HG03039 (cell line): ENCODE results near the gene NHS.

Experiments used
- ATAC-seq: cut with Tn5 transposase; IDR thresholded peaks from one replicate; pipeline ENCODE4 v1.9.1; 2021; ENCODE audit warnings: mild to moderate bottlenecking, moderate library complexity; ENCODE audit not compliant: unreplicated experiment

The NHS gene

DNA sequence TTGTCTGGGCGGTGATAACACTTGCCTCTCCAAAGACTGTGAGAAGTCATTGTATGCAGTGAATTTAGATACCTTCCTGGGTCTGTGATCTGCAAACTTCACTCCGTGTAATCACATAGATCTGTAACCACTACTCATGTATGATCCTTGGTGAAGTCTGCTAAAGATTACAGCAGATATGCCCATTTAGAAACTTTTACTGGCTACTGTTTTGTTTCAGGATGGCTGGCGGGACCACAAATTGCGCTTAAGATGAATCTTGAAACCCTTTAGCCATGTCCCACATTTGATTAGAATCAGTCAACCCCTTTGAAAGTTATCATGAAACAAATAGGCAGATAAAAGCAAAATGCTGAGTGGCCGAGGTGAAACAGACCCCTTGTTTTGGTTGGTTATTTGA, 235.8 kb downstream of the NHS start:
- no peak for ATAC-seq

DNA sequence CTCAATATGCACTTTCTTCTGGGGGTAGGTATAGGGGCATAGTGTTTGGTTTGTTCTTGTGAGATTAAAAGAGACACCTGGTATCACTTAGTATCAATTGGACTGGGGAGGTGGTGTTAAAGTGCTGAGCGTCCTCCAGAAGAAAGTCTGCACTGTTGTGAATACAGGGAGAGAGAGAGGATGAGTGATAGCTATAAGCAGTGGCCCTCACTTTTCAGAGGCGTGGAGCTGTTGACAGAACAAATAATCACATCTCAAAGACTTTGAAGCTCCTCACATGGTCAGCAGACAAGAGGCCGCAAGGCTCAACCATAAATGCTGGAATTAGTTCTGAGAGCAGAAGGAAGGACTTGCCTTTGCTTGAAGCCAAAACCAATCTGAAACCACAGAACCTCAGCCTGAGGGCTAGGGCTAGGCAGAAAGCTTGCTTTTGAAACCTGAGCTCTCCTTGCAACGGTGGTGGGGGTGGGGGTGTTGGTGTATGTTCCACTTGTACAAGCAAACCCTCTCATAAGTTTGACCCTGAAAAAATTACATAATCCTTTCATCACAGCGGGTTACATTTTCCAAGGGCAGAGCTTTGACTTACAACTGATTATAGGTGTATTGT, 239.1 kb downstream of the NHS start:
- ATAC-seq: no peak

DNA sequence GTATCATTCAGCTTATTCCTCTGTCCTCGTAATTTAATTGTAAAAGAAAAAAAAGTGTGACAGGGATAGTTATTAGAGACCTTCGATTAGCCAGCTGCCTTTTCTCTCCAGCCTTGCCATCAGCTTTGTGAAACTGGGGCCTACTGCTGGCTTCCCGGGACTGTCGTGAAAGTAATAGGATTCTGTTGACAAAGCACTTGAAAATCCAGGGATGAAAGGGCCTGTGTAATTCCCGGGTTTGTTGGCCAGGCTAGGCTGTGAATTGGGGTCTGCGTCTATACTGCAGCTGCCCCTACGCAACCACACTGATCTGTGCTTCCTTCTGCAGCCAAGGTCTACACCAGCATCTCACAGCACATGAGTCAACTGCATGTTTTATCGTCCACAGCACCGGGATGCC, 241.9 kb downstream of the NHS start:
- no peak for ATAC-seq

DNA sequence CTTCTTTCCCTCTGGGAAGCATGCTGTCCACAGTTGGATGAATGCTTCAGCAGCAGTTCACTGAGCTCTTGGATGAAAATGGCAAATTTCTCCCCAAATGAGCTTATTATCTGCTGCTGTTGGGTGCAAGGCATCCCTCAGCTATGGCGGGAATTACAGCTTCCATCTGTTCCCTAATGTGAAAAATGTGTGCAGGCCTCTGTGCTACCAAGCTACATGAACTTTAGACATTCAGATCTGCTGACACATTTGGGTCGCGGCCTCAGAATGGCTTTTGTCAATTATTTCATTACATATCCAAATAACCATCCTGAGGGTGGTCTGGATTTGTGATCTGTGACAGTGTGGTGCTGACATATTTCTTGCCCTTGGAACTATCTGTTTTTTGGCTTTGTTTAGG, 242.8 kb downstream of the NHS start:
- ATAC-seq: no peak

DNA sequence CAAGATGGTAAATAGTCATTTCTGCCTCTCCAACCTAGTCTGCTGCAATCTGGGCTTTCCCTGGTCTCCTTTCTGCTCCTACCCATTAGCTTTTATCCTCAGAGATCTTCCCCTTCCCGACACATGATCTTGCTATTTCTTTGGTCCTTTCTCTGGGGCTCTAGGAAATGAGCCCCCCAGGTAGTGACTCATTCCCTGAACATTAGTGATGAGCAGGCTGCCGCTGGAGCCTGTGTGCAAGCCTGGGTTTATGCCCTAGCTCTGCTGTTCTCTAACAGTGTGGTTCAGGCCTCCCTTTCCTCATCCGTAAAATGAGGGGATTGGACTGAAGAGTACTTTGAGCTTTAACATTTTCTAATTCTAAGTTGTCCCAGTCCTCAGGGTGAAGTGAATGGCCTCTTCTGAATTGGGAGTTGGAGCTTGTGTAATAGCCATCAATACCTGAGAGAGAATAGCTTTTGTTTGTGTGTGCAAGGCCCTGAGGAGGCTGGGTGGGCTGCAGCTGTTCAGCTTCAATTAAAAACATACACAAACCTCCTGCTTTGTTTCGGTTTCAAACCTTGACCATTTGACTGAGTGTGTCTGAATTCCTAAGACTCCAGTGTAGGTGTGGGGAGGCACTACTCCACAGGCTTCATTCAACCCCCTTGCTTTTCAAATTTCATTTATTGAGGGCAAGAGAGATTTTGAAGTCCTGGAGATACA, 246.7 kb downstream of the NHS start:
- ATAC-seq: no peak

DNA sequence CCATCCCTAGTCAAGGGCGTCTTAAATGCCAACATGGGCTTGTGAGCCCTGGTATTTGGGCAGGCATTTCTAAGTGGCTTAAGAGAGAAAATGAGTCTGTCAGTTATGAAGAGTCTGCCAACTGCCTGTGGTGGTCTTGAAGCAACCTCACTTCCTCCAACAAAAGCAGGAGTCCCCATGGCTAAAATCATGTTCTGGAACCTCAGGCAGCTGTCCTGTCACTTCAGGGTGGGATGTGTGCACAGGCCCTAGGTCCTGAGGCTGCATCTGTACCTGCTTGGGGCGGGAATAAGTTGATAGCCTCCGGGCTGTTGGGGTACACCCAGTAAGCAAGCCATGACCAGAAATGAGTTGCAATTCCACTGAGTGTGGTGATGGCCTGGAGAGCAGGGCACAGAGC, 247.3 kb downstream of the NHS start:
- ATAC-seq: no peak

DNA sequence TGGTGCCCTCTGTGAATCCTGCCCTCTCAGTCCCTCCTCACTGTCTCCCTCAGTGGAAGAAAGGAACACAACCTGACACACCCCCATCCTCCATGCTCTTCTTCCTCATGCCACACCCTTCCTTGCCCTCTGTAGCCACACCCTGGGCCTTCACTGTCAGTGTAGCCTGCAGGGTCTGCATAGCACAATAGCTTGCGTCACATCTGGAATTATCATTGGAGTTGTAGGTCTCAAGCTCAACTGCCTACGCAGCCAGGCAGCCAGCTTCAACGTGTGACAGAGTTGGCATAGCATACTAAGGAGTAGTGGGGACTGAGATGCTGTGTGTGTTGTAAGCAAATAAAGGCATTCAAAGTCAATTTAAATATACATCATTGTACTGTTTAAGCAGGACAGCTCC, 248.8 kb downstream of the NHS start:
- no peak for ATAC-seq

DNA sequence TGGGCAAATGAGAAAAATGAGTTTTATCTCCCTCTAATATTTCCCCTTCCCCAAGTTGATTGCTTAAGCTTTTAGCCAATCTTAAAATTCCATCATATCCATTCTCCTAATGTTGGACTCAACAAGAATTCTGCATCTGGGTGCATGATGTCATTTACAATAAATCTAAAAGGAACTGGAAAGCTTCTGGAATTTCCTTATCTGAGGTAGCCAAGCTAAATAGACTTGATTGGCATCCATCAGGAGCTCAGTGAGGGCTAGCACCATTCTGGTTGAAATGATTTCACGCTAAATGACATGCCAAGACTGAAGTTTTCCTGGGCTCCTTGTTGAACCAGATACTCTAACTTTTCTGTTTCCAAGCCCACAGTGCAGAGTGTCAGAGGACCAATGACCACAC, 252.0 kb downstream of the NHS start:
- no peak for ATAC-seq

DNA sequence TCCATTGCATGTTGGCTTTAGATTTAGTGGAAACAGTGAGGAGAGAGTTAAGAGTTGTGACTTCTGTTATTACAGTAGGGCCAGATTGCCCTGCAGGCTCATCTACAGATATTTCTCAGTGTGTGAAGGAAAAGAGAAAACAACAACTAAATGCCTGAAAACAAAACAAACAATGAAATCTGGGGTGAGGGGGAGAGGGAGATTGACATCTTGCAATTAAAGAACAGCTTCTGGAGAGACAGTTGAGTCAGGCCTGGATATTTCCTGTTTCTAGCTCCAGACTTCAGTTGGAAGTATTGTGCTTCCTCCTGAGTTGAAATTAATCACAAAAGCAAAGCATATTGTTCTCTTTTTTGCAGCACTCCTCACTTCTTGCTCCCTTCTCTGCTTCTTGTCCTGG, 254.0 kb downstream of the NHS start:
- no peak for ATAC-seq

DNA sequence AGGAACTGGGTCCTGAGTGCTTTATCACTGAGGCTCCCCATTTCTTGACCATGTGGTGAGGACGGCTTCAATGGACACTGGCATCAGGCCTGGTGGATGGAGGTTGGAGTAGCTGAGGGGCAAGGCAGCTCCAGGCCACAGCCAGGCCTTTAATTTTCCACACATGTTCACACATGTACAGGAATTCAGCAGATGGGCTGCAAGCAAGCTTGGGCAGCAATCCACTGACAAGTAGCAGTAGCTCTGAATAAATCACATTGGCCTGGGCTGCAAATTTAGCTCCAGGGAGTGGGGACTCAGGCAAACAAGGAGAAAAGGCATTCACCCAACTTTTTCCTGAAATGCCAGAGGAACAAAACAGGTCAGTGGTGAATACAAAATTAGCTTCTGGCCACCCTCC, 254.5 kb downstream of the NHS start:
- ATAC-seq: no peak

DNA sequence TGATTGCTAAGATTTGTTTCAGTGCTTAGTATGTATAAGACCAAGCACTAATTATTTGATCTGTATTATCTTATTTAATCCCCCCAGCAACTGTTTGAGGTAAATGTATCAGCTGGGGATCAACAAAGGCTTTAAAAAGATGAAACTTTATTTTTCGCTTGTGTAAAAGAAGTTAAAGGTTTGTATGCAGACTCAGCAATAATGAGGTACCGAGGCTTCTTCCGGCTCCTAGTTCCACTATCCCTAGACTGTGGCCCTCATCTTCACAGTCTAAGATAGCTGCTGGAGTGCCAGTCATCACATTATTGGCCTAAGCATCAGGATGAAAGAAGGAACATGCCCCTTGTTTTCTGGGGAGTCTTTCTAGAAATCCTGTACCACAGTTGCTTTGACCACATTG, 256.6 kb downstream of the NHS start:
- ATAC-seq: no peak

DNA sequence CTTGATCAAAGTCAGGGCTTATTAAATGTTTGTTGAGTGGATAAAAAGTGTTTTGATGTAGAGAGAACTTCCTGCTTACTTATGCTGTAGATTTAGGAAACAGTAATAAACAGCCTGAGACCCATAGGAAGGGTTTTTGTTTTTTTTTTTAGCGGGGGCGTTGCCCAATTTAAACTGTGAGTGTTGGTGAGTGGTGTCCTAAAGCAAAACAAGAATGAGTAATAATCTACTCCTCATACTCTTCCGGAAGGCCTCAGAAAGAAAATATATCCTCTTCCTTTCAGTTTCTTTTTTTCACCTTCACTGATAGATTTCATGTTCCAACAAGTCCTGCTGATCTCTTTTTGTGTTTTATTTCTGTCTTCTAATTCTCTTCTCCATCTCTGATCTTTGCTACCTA, 257.9 kb downstream of the NHS start:
- no peak for ATAC-seq

DNA sequence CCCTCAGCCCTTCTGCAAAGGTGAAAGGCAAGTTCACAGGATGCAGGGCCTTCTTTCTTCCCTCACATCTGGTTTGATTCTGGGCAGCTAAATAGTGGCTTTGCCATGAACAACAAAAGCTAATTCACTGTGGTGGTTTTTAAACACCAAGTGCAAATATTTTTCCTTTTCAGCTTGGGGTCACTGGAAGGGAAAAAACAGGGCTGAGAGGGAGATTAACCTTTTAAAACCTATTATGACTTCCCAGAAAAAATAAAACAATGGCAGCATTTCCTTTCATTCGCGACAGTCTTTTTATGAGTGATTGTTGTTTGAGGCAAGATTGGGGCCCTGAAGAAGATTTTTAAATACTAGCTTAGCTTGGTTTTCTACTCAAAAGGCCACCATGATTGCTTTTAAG, 258.5 kb downstream of the NHS start:
- no peak for ATAC-seq

DNA sequence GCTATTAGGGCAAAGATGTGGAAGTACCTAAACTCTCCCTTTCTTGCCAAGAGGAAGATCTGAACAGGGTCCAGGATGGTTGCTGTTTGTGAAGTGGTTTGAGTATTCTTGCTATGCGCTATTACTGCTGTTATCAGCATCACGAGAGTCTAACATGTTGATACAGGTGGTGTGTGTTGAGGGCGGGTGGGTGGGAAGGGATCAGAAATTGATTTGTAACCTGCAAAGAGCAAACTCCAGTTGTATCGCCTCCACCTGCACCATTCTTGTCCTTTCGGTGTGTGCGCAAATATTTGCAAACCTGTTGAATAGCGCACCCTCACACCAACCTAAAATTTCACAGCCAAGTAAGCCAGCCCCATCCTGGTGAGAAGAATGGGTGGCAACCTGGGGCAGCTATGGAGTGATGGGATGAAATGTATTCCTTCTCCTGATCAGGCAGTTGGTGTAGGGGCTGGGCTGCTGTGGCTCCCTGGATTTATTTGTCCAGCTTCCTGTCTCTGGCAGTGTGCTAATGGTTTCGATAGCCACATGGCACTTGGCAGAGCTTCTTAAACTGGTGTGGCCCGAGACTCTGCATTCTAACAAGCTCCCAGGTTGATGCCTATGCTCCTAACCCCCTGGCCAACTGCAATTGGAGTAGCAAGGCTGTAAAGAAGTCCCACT, 259.7 kb downstream of the NHS start:
- no peak for ATAC-seq

DNA sequence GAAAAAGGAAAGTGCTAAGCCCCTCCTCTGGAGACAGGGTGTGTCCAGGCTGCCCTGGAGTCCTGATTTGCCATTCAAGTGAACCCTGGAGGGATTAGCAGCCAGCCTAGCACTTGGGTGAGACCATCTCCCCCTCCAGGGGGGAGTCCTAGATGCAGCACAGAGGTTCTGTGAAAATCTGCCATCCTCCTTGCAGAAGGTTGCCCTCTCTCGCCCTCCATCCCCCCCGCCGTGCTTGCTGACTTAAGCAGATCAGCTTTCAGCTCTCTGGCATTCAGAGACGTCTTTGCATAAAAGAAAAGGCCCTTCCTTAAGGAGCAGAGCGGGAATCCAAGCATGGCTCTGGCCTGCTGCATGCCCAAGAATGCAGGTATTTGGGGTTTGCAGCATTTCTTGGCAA, 260.2 kb downstream of the NHS start:
- no peak for ATAC-seq

DNA sequence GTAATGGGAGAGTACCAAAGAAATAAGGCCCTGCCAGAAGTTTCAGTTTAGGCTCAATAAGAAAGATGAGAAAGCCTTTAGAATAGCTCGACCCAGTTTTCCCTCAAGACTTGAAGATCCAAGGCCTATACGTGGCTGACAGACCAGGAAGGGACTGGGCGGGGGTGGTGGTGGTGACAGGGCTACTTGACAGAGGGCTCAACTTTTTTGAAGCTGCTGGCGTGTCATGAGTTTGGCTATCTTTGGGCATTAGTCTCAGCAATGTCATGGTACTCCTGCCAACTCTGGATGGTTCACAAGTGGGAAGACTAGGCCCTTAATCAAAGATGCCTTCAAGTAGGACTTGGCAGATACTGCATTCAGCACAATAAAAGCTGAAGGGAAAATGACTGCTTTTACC, 262.2 kb downstream of the NHS start:
- no peak for ATAC-seq

DNA sequence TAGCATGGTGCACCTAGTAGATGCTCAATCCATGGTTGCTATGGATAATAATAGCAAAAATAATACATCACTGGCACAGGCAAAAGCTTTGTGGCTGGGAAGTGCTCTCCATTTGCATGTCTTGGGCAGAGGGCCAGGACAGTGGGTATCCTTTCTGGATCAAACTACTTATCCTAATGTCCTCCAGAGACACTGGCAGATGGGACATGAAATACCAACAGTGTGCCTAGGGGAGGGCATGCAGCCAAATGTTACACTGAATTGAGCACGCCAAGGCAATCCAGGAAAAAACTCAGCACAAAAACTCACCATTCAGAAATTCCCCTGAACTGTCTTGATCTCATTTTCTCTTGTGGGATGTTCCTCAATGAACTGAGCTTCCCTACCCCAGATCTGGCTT, 263.7 kb downstream of the NHS start:
- ATAC-seq: no peak

DNA sequence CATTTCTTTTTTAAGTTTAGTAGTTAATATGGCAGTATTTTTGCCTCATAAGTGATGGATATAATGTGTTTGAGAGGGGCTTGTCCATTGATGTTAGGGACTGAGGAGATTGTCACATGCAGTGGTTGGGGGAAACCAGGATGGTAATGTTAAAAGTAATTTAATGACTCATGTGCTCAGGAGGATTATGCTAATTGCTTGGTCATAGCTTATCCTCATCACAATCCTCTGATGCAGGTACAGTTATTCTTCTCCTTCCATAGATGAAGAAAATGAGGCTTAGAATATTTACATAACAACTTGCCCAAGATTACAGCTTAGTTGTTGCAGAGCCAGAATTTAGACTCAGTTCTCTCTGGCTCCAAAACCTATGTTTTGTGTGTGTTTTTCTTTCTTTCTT, 267.9 kb downstream of the NHS start:
- no peak for ATAC-seq

DNA sequence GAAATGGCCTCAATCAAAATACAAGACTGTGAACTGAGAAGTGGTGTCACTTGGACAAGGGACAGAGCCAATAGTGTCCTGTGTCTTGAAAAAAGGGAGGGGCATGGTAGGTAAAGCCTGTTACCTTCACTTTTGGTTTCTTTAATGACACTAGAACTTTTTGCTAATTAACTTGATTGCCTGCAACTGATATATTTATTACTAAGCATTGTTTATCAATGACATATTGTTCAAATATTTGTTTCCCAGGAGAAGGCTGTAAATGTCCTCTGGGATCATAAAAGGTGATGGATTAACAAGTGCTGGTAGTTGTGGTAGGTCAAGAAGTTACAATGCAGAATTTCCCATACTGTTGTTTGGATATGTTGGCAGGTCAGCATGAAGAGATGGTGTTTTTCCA, 268.5 kb downstream of the NHS start:
- no peak for ATAC-seq

DNA sequence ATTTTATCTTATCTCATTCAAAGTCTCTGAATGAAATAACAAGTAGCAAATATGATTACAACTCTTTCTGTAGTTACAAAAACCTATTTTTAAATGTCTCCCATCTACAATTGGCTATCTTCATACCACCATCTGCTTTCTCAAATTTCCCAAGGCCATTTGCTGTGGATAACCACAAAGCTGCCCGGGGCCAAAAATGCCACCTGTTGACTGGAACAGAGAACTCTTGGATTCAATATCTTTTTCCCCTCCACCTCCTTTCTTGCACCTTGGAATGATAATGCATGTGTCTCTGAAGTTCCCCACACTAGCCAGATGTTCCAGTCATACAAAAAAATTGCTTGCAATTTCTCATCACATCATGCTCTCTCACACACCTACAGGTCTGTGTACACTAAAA, 269.0 kb downstream of the NHS start:
- ATAC-seq: no peak

DNA sequence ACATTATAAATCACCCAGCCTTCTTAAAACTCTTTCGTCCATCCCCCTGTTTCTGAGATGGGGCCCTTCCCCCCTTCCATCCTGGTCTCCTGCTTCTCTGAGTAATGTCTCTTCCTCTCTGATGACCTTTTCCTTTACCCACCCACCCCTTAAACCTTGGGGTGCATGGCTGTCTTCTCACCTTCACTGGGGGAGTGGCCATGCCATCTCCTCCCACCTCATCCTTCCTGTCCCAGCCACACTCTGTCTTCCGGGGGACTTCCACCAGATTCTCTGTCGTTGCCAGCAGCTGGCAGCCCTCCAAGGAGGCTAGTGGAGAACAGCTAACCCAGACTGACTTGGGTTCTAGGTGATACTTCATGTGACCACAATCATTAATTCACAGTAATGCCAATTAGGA, 279.1 kb downstream of the NHS start:
- ATAC-seq: no peak

DNA sequence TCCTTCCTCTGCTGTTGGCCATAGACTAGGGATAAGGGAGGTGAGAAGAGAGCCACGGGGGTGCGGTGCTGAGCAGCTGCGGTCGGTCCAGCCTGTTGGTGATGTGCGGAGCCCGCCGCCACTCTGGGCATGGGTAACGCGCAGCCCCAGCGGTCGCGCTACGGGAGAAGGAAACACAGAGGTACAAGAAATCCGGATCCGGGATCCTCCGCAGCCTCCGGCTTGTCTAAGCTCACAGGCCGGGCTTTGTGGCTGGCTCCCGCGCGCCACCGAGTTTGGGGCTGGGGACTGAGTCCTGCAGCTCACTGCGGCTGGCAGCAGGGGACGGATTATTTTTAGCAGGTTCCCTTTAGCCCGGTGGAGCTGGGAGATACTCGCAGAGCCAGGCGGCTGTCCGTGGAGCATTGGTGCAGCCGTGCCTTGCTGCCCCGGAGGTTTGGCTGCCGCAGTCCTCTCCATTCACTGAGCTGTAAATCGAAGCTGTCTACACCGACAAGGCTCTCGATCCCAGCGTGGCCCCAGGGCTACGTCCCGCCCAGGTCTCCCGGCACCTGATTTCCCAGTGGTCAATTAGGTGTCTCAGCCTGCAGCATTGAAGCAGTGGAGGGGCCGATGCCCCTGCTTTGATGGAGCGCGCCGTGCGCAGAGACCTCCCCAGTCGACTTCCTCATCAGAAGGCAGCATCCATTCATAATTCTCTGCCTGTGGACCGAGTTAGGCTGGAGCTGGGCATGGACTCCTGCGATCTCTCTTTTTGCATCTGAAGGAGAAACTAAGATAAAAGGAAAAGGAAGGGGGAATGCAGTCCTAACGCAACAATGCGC, 280.4 kb downstream of the NHS start:
- no peak for ATAC-seq
